ENCODE data around the gene IFITM1. TPM values are rescaled to one million over a fixed set of nuclear protein-coding genes. Genes with fewer than 3 reads are reported as not detected.

IFITM1 gene
- total RNA-seq, 1 donor from 2014 or later, result 526 TPM

- Histone ChIP-seq H3K9me3 (ENCODE audit: insufficient read depth, low read depth, low read length) (no peaks in the 10 kb centered on the region), H4K20me1 (ENCODE audit: insufficient read depth, low read length) (no peaks in the 10 kb centered on the region), H3K4me1 (ENCODE audit: insufficient read depth, low read length) (no peaks in the 10 kb centered on the region), H2AFZ (ENCODE audit: low read depth, low read length) (no peak overlapping the region), H3K9ac (ENCODE audit: low read length) (no peak overlapping the region), H3K27me3 (ENCODE audit: insufficient read depth, low read length) (peaks cover 19% of the 10 kb centered on the region), H3K79me2 (ENCODE audit: insufficient read depth, low read length) (no peaks in the 10 kb centered on the region), H3K36me3 (ENCODE audit: insufficient read depth, low read length) (no peaks in the 10 kb centered on the region), H3K4me2 (ENCODE audit: low read length) (no peak overlapping the region), H3K4me3 (ENCODE audit: insufficient read depth, low read depth, low read length) (no peak overlapping the region), H3K27ac (ENCODE audit: low read depth, low read length) (no peak overlapping the region)
- FAIRE-seq (no peak), DNase-seq (ENCODE audit: low read depth) (no peak)
- H3K4me1 Mint-ChIP-seq (ENCODE audit: low read depth, unreplicated experiment), result no peaks in the 10 kb centered on the region
- no peaks in the 10 kb centered on the region for H3K36me3 Mint-ChIP-seq (ENCODE audit: low read depth, unreplicated experiment)
- TF ChIP-seq CTCF (IDR thresholded peaks at IDR 0.05; ENCODE audit: insufficient read depth, low read depth, low read length) (no peak), EZH2 (IDR thresholded peaks at IDR 0.05; ENCODE audit: insufficient read depth, low read length) (no peak)
- peaks cover 27% of the 10 kb centered on the region for H3K27me3 Mint-ChIP-seq (ENCODE audit: low read depth, unreplicated experiment)
- no peak overlapping the region for H3K4me3 Mint-ChIP-seq (ENCODE audit: unreplicated experiment)
- peaks cover 7% of the 10 kb centered on the region for H3K9me3 Mint-ChIP-seq (ENCODE audit: unreplicated experiment)
- no peak overlapping the region for H3K27ac Mint-ChIP-seq (ENCODE audit: unreplicated experiment)
Measured at GRCh38 chr11:270451-271318, 43.2 kb upstream of the IFITM1 start.

- Histone ChIP-seq H3K36me3 (ENCODE audit: insufficient read depth, low read length) (no peaks in the 10 kb centered on the region), H3K4me2 (ENCODE audit: low read length) (no peak overlapping the region), H3K27ac (ENCODE audit: low read depth, low read length) (no peak overlapping the region), H4K20me1 (ENCODE audit: insufficient read depth, low read length) (no peaks in the 10 kb centered on the region), H3K4me3 (ENCODE audit: insufficient read depth, low read depth, low read length) (no peak overlapping the region), H3K9me3 (ENCODE audit: insufficient read depth, low read depth, low read length) (no peaks in the 10 kb centered on the region), H2AFZ (ENCODE audit: low read depth, low read length) (no peak overlapping the region), H3K79me2 (ENCODE audit: insufficient read depth, low read length) (no peaks in the 10 kb centered on the region), H3K4me1 (ENCODE audit: insufficient read depth, low read length) (no peaks in the 10 kb centered on the region), H3K27me3 (ENCODE audit: insufficient read depth, low read length) (peaks cover 22% of the 10 kb centered on the region), H3K9ac (ENCODE audit: low read length) (no peak overlapping the region)
- Mint-ChIP-seq H3K9me3 (ENCODE audit: unreplicated experiment) (peaks cover 10% of the 10 kb centered on the region), H3K36me3 (ENCODE audit: low read depth, unreplicated experiment) (no peaks in the 10 kb centered on the region), H3K4me1 (ENCODE audit: low read depth, unreplicated experiment) (no peaks in the 10 kb centered on the region), H3K27ac (ENCODE audit: unreplicated experiment) (no peak overlapping the region), H3K27me3 (ENCODE audit: low read depth, unreplicated experiment) (peaks cover 27% of the 10 kb centered on the region), H3K4me3 (ENCODE audit: unreplicated experiment) (no peak overlapping the region)
- DNase-seq (ENCODE audit: low read depth) (no peak), FAIRE-seq (no peak)
- TF ChIP-seq CTCF (IDR thresholded peaks at IDR 0.05; ENCODE audit: insufficient read depth, low read depth, low read length) (no peak), EZH2 (IDR thresholded peaks at IDR 0.05; ENCODE audit: insufficient read depth, low read length) (no peak)
Measured at GRCh38 chr11:271319-271715, 42.5 kb upstream of the IFITM1 start.
